Non-pigmented ciliary epithelial cell (primary cell): Measurements from ENCODE around the gene MAGEA11.
"Not testable (repeated sequence)": the region's sequence is repeated elsewhere in the genome, so short reads cannot be mapped to it uniquely, and the experiment has no call there.

ENCODE experiments used
- DNase-seq: peaks from one replicate; pipeline ENCODE4 v3.0.0-alpha.2; 2010; ENCODE audit warnings: low read depth

Gene MAGEA11

GRCh38 chrX:149717803-149718202 is 5.9 kb downstream of the MAGEA11 start:
- DNase-seq: no peak

- no peak for DNase-seq
Observed at GRCh38 chrX:149718757-149719156, 6.9 kb downstream of the MAGEA11 start.

GRCh38 chrX:149720021-149720689 is 8.3 kb downstream of the MAGEA11 start:
- DNase-seq: no peak

- DNase-seq: not testable (repeated sequence)
Observed at GRCh38 chrX:149721241-149721640, 9.4 kb downstream of the MAGEA11 start.

- no peak for DNase-seq
Observed at GRCh38 chrX:149721778-149722177, 9.9 kb downstream of the MAGEA11 start.

GRCh38 chrX:149723583-149724118 is 11.8 kb downstream of the MAGEA11 start:
- not testable (repeated sequence) for DNase-seq

- not testable (repeated sequence) for DNase-seq
Observed at GRCh38 chrX:149727308-149727707, 15.4 kb downstream of the MAGEA11 start.

- not testable (repeated sequence) for DNase-seq
Observed at GRCh38 chrX:149742269-149742668, 30.4 kb downstream of the MAGEA11 start.

- not testable (repeated sequence) for DNase-seq
Observed at GRCh38 chrX:149746390-149747007, 34.6 kb downstream of the MAGEA11 start.

GRCh38 chrX:149757206-149758067 is 45.6 kb downstream of the MAGEA11 start:
- DNase-seq: no peak

GRCh38 chrX:149758068-149758714 is 46.3 kb downstream of the MAGEA11 start:
- no peak for DNase-seq

- not testable (repeated sequence) for DNase-seq
Observed at GRCh38 chrX:149758715-149759078, 46.8 kb downstream of the MAGEA11 start.

- no peak for DNase-seq
Observed at GRCh38 chrX:149759824-149760223, 48.0 kb downstream of the MAGEA11 start.

- DNase-seq: no peak
Observed at GRCh38 chrX:149760965-149761364, 49.1 kb downstream of the MAGEA11 start.

- not testable (repeated sequence) for DNase-seq
Observed at GRCh38 chrX:149761858-149762674, 50.2 kb downstream of the MAGEA11 start.

GRCh38 chrX:149762696-149763614 is 51.1 kb downstream of the MAGEA11 start:
- no peak for DNase-seq
